Breast epithelium (tissue), 3 donors: ENCODE results near the gene CDR2L.

Source experiments
- CTCF ChIP-seq, 3 donors: fragments of 450-650 bp; IDR thresholded peaks; one replicate each; pipeline ENCODE4 v1.5.1; 2016 to 2017; ENCODE audit warnings: antibody characterized with exemption in 3 of 3, mild to moderate bottlenecking in 3 of 3, moderate library complexity in 3 of 3
- POLR2A ChIP-seq: fragments of 450-650 bp; IDR thresholded peaks from one replicate; pipeline ENCODE4 v1.6.1; 2016; ENCODE audit warnings: antibody characterized with exemption, mild to moderate bottlenecking, moderate library complexity
- POLR2AphosphoS5 ChIP-seq, 3 donors: sonication (generic); formaldehyde crosslinking; IDR thresholded peaks; one replicate each; pipeline ENCODE4 v1.6.1; 2017; ENCODE audit warnings: antibody characterized with exemption in 3 of 3

DNA sequence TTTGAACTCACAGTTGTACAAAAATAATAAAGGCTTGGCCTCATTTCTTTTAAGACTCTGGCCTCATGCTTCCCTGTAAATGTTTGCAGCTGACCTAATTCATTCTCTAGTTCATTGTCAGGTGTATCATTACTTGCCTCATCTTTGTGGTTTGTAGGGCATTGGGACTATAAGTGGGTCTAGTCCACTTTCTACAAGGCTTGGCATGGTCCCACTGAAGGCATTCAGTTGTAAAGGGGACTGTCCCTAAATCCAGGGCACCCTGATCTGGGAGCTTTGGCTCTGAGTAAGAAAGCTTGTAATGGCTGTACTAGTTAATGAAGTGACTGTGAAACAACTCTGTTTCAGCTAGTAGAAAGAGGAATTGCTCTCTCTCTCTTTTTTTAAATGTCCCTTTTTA lies 62.3 kb downstream of the CDR2L start:
- TF ChIP-seq CTCF (IDR thresholded peaks at IDR 0.05), result no peak
- TF ChIP-seq POLR2A, result no peak
- no peak for TF ChIP-seq POLR2AphosphoS5 (IDR thresholded peaks at IDR 0.05)
